H1 (cell line): Measurements from ENCODE around the gene ACP2. TPM values are rescaled to one million over a fixed set of nuclear protein-coding genes. Genes with fewer than 3 reads are reported as not detected.

Experiments used
- ATF2 ChIP-seq: IDR thresholded peaks from 2 replicates; pipeline ENCODE4 v1.6.1; 2012; ENCODE audit warnings: low read length, inconsistent platforms
- POLR2AphosphoS5 ChIP-seq: IDR thresholded peaks from 2 replicates; pipeline ENCODE4 v1.6.1; 2011; ENCODE audit warnings: low read depth, low read length
- RAD21 ChIP-seq, 2 experiments: IDR thresholded peaks in 1 of 2; conservative IDR thresholded peaks in 1 of 2; 2 replicates each; pipeline ENCODE4 v1.6.1; 2011; ENCODE audit warnings: low read depth in 2 of 2, low read length in 2 of 2, improper control_type of control experiment in 1 of 2, inconsistent platforms in 1 of 2, mild to moderate bottlenecking in 1 of 2, moderate library complexity in 1 of 2
- TCF12 ChIP-seq: IDR thresholded peaks from 2 replicates; pipeline ENCODE4 v1.6.1; 2011; ENCODE audit warnings: low read depth, mild to moderate bottlenecking, low read length
- polyA plus RNA-seq, 7 experiments: library from polyadenylated mRNA; depleted of rRNA in 3 of 7; stranded (reverse) in 5 of 7; unstranded in 2 of 7; fragments of >200 nt in 5 of 7; fragments of 200-250 nt in 2 of 7; gene quantifications; 1 replicate in 5 of 7; 2 replicates in 1 of 7; 4 replicates in 1 of 7; pipeline versions ENCODE4 v1.2.1 to v1.2.3, GENCODE V29; 2011 to 2013; ENCODE audit warnings: missing spikeins in 2 of 7, mixed read lengths in 2 of 7
- total RNA-seq: library from RNA; stranded (reverse); fragmentation: NEBNext Ultra II Directional; extraction: Animal tissue kit (Norgen Biotek cat#: 25700); gene quantifications from 2 replicates; pipeline ENCODE4 v1.2.1, GENCODE V29; 2021

Gene ACP2
- total and polyA plus RNA-seq, 2 of the 8 experiments (the other 6 are each of a cell fraction or from before 2014, with no cell fraction given): 17.8 to 19.8 TPM

GRCh38 chr11:47242596-47243192 is 5.9 kb downstream of the ACP2 start (continued):
- TF ChIP-seq TCF12 (no peak), POLR2AphosphoS5 (peak; percentile 13; the same call in 1 of the 2 replicates), ATF2 (no peak), RAD21 (IDR thresholded peaks at IDR 0.05 in 1 of 2, conservative IDR thresholded peaks at IDR 0.05 in 1 of 2; ENCODE audit: low read depth in 2 of 2, low read length in 2 of 2) (no peak)
- TF ChIP-seq, all 59 proteins: peak for 2
